Motor neuron (in vitro differentiated cells): ENCODE results near the gene UNC5CL. TPM values are rescaled to one million over a fixed set of nuclear protein-coding genes. Genes with fewer than 3 reads are reported as not detected.

Experiments used
- ATAC-seq, 8 experiments: fragments of 200-7000 bp; cut with Tn5 transposase; replicated peaks in 6 of 8; 2 replicates each; pipeline ENCODE4 v1.8.0; 2021; ENCODE audit warnings: mild to moderate bottlenecking in 8 of 8, moderate library complexity in 8 of 8
- H3K27ac ChIP-seq, 2 donors: fragments of 250-450 bp; sonication (Bioruptor Pico); 2 replicates each; pipeline ENCODE4 v1.9.0; 2021; ENCODE audit warnings: antibody characterized with exemption in 2 of 2, mild to moderate bottlenecking in 2 of 2, moderate library complexity in 1 of 2
- H3K4me1 ChIP-seq, 2 donors: fragments of 250-450 bp; sonication (Bioruptor Pico); replicated peaks in 1 of 2; 2 replicates each; pipeline ENCODE4 v1.6.1; 2021; ENCODE audit warnings: antibody characterized with exemption in 2 of 2, mild to moderate bottlenecking in 2 of 2, moderate library complexity in 1 of 2
- H3K4me3 ChIP-seq, 5 donors: fragments of 250-450 bp; sonication (Bioruptor Pico); 2 replicates each; pipeline ENCODE4 v1.9.0; 2021; ENCODE audit warnings: antibody characterized with exemption in 5 of 5, mild to moderate bottlenecking in 5 of 5, moderate library complexity in 4 of 5
- WGBS, 10 experiments: fragments of 450-650 bp; shearing (Covaris generic); methylation state at CpG; one replicate each; pipeline ENCODE4 v1.0.0; 2022; 5-methylcytosine and 5-hydroxymethylcytosine counted together
- in situ Hi-C, 9 experiments: fragments of 400-800 bp; cut with MboI; loops; one replicate each; pipeline ENCODE4 v1.15.0; 2021; ENCODE audit warnings: low sequenced_read_pairs in 9 of 9, low pct_unique_long_range_greater_than_20kb in 2 of 9; ENCODE audit not compliant: unreplicated experiment in 9 of 9
- total RNA-seq, 8 experiments: library from RNA; unstranded; fragments of 300-600 nt; gene quantifications; 2 replicates each; pipeline versions ENCODE4 v1.2.3 to v1.2.4, GENCODE V29; 2022

The UNC5CL gene
- total RNA-seq, 8 experiments from 2014 or later: 0.25 to 1.2 (median 0.57) TPM

DNA sequence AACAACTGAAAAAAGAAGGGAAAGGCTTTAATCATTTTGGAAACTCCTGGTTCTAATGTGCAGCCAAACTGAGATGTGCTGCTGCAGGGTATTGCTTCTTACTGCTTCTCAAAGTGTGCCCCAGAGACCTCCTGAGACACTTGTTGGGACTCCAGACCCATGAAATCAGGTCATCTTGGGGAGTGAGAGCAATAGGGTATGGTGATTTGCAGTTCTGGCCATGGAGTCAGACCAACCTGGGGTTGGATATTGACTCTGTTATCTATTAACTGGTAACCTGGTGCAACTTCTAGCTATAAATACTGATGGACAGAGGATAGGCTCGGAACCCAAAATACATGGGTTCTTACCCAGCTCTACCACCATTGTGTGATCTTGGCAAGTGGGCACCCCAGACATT, 7.1 kb upstream of the UNC5CL start:
- no peak for ATAC-seq
- no peak overlapping the region for H3K27ac ChIP-seq
- no peak overlapping the region for H3K4me3 ChIP-seq
- in situ Hi-C loops: loop anchor here in 2 of 9 experiments (25.0 kb wide), 2 partner anchors 1059 to 1684 kb away; no protein-coding TSS in a partner anchor
- WGBS, 10 experiments: 83 to 100% (median 93%) methylated on average over 1 of the region's 1 CpG; no CpG with 5 or more reads in 6 of the 10 experiments
- no peaks in the 10 kb centered on the region for H3K4me1 ChIP-seq

DNA sequence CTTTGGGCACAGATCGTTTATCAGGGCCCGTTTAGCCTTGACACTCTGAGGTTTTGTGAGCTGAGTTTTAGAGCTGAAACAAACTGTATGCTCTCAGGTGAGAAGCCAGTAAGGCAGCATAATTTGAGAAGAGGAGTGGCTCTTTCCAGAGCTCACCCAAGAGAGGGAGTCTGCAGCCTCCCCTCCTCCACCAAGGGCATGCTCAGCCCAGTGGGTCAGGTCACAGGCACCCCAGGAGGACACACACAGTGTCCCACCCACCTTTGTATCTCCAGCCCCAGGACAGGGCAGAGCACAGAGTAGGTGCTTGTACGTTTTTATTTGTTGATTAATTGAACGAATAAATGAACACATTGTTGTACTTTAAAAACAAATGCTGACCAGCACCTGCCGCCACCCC, 6.6 kb upstream of the UNC5CL start:
- Histone ChIP-seq H3K4me1 (no peaks in the 10 kb centered on the region), H3K27ac (no peak overlapping the region), H3K4me3 (no peak overlapping the region)
- WGBS, 10 experiments: 10 to 100% (median 62%) methylated on average over 1 to 5 of the region's 5 CpGs; no CpG with 5 or more reads in 3 of the 10 experiments
- no peak for ATAC-seq
- in situ Hi-C loops: loop anchor here in 2 of 9 experiments (25.0 kb wide), 2 partner anchors 1058 to 1683 kb away; no protein-coding TSS in a partner anchor

DNA sequence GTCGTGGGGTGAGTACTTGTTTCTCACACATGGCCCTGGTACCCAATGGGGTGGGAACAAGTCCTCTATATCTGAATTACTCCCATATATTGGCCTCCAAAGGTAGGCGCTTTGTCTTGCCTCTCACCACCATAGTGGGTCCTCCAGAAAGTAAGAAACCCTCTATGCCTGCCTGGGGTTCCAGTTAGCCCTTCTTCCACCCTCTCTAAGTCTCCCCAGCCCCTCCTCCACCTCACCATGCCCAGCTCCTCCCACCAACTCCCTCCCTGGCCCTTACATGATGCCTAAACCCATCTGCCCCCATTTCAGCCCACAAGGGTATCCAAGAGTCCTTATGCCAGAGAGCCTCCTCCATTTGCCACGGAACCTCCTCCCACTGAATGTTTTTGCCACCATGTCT, 4.1 kb upstream of the UNC5CL start:
- Histone ChIP-seq H3K4me1 (no peaks in the 10 kb centered on the region), H3K4me3 (no peak overlapping the region), H3K27ac (no peak overlapping the region)
- ATAC-seq: no peak
- in situ Hi-C loops: loop anchor here in 2 of 9 experiments (25.0 kb wide), 2 partner anchors 1056 to 1681 kb away; no protein-coding TSS in a partner anchor
- WGBS, 10 experiments: 60 to 100% (median 86%) methylated on average over 1 to 3 of the region's 3 CpGs; no CpG with 5 or more reads in 5 of the 10 experiments

DNA sequence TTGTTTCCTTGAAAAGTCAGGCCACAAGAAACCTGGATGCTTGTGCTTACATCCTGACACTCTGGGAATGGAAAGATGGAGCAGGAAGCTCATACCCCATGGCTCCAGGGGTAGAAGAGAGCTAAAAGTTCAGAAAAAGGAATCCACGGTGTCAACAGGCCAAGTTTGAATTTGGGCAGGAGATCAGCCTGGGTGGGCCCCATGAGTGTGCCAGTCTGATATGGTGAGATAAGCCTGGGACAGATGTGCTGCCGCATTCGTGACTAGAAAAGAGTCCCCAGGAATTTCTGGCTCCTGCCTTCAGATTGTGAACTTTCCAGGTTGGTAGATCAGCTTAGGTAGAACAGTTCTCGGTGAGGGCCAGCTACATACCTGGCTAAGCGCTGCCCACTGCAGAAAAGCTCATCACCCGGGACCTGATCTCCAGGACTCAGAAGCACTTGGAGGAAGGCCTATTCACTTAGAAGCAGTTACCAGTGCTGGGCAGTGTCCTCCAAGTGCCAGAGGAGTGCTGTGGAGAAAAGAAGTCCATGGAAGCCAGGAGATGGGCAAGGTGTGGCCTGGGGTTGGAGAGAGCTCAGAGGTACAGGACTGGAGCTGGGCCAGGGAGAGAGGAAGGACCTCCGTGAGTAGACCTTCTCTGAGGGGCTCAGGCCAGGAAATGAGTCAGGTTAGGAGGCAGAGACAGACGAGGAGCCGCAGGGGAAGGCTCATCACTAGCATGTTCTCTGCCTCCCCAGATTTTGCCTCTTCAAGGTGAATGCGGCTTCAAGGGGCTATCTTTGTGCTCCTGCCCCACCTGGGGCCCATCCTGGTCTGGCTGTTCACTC, 3.4 kb upstream of the UNC5CL start, which contains the start of gene TSPO2:
TSPO2 (plus strand) TSS at position 242 of the 830 bp plus-strand sequence; CDS start at position 761, 519 bp downstream.
- no peak for ATAC-seq
- H3K4me3 ChIP-seq: no peak within 1 kb of the TSS
- H3K27ac ChIP-seq: no peak within 1 kb of the TSS
- in situ Hi-C loops: loop anchor here in 2 of 9 experiments (25.0 kb wide), 2 partner anchors 1055 to 1680 kb away; no protein-coding TSS in a partner anchor
- no peaks in the 10 kb centered on the region for H3K4me1 ChIP-seq
- 90 to 100% (median 92%) methylated on average over 1 to 10 of the region's 10 CpGs; no CpG with 5 or more reads in 4 of the 10 experiments for WGBS, 10 experiments

DNA sequence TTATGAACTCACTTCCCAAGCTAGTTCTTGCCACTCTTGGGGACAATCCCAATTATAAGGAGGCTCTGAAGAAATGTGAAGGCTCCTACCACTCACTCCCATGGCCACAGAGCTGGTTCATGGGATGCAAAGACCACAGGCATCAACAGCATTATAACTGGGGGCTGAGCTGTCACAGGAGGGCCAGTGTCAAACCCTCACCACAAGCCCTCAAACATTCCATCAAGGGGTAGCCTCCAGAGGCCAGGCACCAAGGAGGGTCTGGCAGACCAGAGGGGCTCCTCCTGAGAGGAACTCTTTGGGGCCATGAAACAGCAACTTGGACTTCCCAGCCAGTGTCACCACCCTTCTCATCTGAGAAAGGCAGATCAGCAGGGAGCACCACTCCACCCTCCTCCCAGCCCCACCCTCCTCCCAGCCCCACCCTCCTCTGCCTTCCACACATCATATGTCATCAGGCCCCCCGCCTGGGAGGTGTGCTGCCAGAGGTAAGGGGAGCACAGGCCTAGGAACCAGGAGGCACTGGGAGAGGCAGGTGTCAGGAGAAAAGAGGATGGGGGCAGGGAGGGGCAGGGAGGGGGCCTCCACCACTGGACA, 2.0 kb upstream of the UNC5CL start:
- in situ Hi-C loops: loop anchor here in 2 of 9 experiments (25.0 kb wide), 2 partner anchors 1054 to 1679 kb away; no protein-coding TSS in a partner anchor
- 100% methylated on average over 1 of the region's 1 CpG; no CpG with 5 or more reads in 9 of the 10 experiments for WGBS, 10 experiments
- ATAC-seq: peak in 2 of 8 experiments; percentile 58 to 69
- H3K27ac ChIP-seq: no peak overlapping the region
- no peaks in the 10 kb centered on the region for H3K4me1 ChIP-seq
- no peak overlapping the region for H3K4me3 ChIP-seq

DNA sequence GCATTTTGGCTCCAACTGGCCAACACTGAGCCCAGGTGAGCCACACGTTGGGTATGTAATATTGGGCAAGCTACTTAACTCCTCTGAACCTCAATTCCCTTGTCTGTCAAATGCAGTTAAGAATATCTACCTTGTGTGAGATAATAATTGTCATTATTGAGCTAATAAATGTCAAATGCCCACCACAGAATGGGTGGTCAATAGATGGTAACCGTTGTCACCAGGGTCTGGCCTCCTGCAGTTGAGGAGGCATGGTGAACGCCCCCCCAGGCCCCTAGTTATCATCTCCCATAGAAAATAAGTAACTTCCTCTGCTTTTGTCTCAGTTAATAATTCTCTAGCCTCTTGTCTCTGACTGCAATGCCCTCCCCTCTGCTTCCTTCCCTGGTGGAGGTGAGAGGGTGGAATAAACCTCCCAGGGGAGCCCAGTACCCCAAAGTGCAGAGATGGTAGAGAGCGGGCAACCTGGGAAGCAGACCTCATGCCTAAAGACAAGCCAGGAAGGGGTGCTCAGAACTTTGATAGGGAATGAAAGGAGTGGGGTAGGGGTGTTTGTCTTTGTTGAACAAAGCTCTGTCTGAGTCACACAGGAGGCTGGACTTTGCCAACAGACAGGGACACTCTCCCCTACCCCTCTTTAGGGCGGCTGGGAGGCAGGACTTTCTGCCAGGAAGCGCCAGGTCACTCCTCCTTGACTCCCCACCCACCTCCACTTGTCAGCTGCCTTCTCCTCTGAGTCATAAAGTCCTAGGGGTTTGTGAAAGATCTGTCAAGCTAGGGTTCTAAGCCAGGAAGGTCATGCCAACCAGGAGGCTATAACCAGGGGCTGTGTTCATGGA, 1.3 kb upstream of the UNC5CL start:
- H3K27ac ChIP-seq: no peak overlapping the region
- WGBS, 10 experiments: 0 to 60% (median 35%) methylated on average over 1 to 6 of the region's 6 CpGs; no CpG with 5 or more reads in 2 of the 10 experiments
- H3K4me3 ChIP-seq: no peak overlapping the region
- H3K4me1 ChIP-seq: no peaks in the 10 kb centered on the region
- ATAC-seq: peak in 6 of 8 experiments; percentile 10 to 76 (median 36)
- in situ Hi-C loops: loop anchor here in 2 of 9 experiments (25.0 kb wide), 2 partner anchors 1053 to 1678 kb away; no protein-coding TSS in a partner anchor

DNA sequence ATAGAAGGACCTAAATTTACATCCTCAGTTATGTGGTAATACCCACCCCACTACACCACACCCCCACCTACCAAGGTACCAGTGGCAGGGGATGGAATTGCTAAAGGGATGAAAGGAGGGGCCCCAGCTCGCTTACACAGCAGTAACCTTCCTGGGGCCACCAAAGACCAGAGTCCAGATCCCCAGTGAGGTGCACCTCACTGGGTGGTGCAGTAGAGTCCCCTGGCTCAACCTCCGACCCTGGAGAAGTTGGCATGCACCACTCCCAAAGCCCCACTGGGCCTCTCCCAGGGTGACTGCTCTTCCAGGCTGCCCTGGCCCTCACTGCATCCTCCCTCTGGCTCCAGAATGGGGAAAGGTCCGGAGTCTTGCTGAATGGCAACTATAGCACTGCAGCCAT, 816 bp downstream of the UNC5CL start:
- WGBS, 10 experiments: 0 to 100% methylated on average over 1 of the region's 3 CpGs; no CpG with 5 or more reads in 8 of the 10 experiments

DNA sequence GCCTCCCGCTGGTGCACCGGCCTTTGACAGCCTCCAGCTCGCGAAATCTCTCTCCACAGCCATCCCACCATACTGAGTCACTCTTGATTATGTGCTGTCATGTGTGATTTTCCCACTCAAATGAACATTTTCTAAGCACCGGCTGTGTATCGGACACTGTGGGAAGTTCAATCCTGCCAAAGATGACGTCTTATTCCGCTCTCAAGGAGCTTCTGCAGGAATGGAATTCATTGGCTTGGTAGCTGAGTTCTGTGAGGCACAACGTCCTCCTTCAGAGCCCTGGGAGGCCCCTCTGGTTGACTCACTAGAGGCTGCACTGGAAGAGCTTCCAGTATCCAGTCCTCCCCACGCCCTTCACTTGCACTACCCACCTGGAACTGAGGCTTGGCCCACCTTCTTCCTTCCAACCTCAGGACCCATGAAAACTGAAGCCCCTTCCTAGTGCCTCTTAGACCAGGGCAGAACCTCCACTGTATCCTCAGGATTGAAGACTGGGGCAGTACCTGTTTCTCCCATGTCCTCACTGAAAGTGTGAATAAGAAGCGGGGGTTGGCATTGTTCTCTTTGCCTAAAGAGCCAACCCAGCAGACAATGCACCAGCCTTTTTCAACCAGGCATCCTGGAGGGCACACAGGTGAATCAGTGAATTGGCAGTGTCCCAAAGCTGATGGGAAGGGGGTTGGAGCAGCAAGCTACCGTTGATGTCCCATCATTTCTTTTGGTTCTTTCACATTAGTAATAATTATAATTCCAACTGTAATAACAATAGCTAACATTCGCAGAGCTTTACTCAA, 1.7 kb downstream of the UNC5CL start:
- in situ Hi-C loops: loop anchor here in 2 of 9 experiments (25.0 kb wide), 2 partner anchors 1050 to 1675 kb away; no protein-coding TSS in a partner anchor
- Histone ChIP-seq H3K27ac (no peak overlapping the region), H3K4me1 (no peaks in the 10 kb centered on the region), H3K4me3 (no peak overlapping the region)
- WGBS, 10 experiments: 40 to 100% (median 88%) methylated on average over 1 to 9 of the region's 13 CpGs
- ATAC-seq: no peak

More for the DNA sequence above, 816 bp downstream of the UNC5CL start:
- H3K4me3 ChIP-seq: no peak overlapping the region
- no peaks in the 10 kb centered on the region for H3K4me1 ChIP-seq
- in situ Hi-C loops: loop anchor here in 2 of 9 experiments (25.0 kb wide), 2 partner anchors 1051 to 1676 kb away; no protein-coding TSS in a partner anchor
- no peak overlapping the region for H3K27ac ChIP-seq
- no peak for ATAC-seq

DNA sequence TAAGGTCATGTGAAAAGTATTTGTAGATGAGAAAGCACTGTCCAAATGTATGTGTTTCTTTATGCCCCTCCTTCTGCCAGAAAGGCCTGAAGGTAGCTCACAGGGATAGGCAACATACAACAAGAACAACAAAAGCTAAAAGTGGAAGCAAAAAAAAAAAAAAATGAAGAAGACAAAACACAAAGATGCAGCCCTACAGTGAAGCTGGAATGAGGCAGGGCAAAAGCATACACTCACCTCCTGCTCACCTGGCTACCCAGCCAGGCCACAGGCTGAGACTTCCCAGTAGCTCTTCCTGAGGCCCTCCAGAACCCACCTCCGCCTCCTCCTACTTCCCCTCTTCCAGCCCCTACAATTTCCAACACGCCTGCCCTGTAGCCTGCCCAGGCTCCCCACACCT, 2.4 kb downstream of the UNC5CL start:
- H3K4me3 ChIP-seq: no peak overlapping the region
- 80 to 100% (median 90%) methylated on average over 1 of the region's 2 CpGs; no CpG with 5 or more reads in 6 of the 10 experiments for WGBS, 10 experiments
- no peak overlapping the region for H3K27ac ChIP-seq
- in situ Hi-C loops: loop anchor here in 2 of 9 experiments (25.0 kb wide), 2 partner anchors 1049 to 1674 kb away; no protein-coding TSS in a partner anchor
- no peaks in the 10 kb centered on the region for H3K4me1 ChIP-seq
- no peak for ATAC-seq

DNA sequence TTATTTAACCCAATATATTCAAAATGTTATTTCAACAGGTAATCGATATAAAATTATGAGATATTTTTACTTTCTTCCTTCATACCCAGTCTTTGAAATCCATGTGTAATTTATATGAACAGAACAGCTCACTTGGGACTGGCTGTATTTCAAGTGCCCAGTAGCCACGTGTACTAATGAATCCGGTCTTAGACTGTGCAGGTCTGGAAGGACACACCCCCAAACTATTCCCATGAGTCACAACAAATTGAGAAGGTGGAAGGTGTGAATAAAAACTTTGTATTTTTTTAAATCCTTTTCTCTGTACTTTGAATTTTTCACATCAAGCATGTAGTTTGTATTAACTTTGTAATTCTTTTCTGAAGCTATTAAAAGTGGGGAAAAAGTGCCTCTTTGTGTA, 2.8 kb downstream of the UNC5CL start:
- 40 to 100% (median 80%) methylated on average over 1 to 3 of the region's 3 CpGs; no CpG with 5 or more reads in 1 of the 10 experiments for WGBS, 10 experiments
- no peaks in the 10 kb centered on the region for H3K4me1 ChIP-seq
- peak in 2 of 8 experiments; percentile 16 to 57 for ATAC-seq
- H3K27ac ChIP-seq: no peak overlapping the region
- no peak overlapping the region for H3K4me3 ChIP-seq
- in situ Hi-C loops: loop anchor here in 2 of 9 experiments (25.0 kb wide), 2 partner anchors 1049 to 1674 kb away; no protein-coding TSS in a partner anchor

DNA sequence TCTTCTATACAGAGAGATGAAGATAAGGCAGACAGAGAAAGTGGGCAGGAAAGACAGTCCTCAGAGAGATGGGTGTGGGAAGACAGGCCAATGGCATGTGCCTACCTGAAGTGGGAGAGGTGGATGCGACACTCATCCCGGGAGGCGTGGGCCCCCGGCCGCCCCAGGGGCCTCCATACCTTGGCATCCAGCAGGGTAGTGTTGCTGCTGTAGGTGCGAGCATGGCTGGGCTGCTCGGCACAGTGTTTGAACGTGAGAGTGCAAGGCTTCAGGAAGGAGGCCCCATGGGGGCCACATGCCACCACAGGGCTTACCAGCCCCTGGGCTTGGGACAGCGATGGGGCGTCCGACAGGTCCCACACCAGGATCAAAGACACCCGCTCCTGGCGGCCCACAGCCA, 5.2 kb downstream of the UNC5CL start:
- 74 to 100% (median 90%) methylated on average over 1 to 5 of the region's 13 CpGs; no CpG with 5 or more reads in 4 of the 10 experiments for WGBS, 10 experiments
- no peak for ATAC-seq
- Histone ChIP-seq H3K4me3 (no peak overlapping the region), H3K4me1 (no peaks in the 10 kb centered on the region), H3K27ac (no peak overlapping the region)
- in situ Hi-C loops: loop anchor here in 2 of 9 experiments (25.0 kb wide), 2 partner anchors 1046 to 1671 kb away; no protein-coding TSS in a partner anchor
